ENCODE results near the gene CTNNA1.
A peak's percentile ranks its signal among the peaks of the same experiment; 100 is the strongest.

The CTNNA1 gene

GRCh38 chr5:138930371-138931097 is 177.3 kb downstream of the CTNNA1 start:
- no peak for DNase-seq (ENCODE audit: low spot score)

GRCh38 chr5:138932171-138932810 is 179.1 kb downstream of the CTNNA1 start:
- DNase-seq (ENCODE audit: low spot score), result no peak

GRCh38 chr5:138933522-138934290 is 180.5 kb downstream of the CTNNA1 start:
- no peak for DNase-seq (ENCODE audit: low spot score)

- DNase-seq (ENCODE audit: low spot score), result no peak
Observed at GRCh38 chr5:138934971-138935370, 181.7 kb downstream of the CTNNA1 start.

GRCh38 chr5:138935466-138935865 is 182.2 kb downstream of the CTNNA1 start:
- no peak for DNase-seq (ENCODE audit: low spot score)

GRCh38 chr5:138936225-138936967 is 183.2 kb downstream of the CTNNA1 start:
- no peak for DNase-seq (ENCODE audit: low spot score)

- no peak for DNase-seq (ENCODE audit: low spot score)
Observed at GRCh38 chr5:138936968-138937345, 183.7 kb downstream of the CTNNA1 start.

GRCh38 chr5:138937392-138938387 is 184.5 kb downstream of the CTNNA1 start:
- DNase-seq (ENCODE audit: low spot score), result no peak

GRCh38 chr5:138938526-138938925 is 185.3 kb downstream of the CTNNA1 start:
- no peak for DNase-seq (ENCODE audit: low spot score)

GRCh38 chr5:138942066-138942465 is 188.8 kb downstream of the CTNNA1 start:
- DNase-seq (ENCODE audit: low spot score), result no peak

GRCh38 chr5:138942861-138943260 is 189.6 kb downstream of the CTNNA1 start:
- DNase-seq (ENCODE audit: low spot score), result no peak

GRCh38 chr5:138943599-138944173 is 190.5 kb downstream of the CTNNA1 start:
- no peak for DNase-seq (ENCODE audit: low spot score)

- DNase-seq (ENCODE audit: low spot score), result no peak
Observed at GRCh38 chr5:138944527-138945322, 191.5 kb downstream of the CTNNA1 start.

- DNase-seq (ENCODE audit: low spot score), result peak; percentile 79
Observed at GRCh38 chr5:138945421-138946240, 192.4 kb downstream of the CTNNA1 start.

GRCh38 chr5:138946241-138946623 is 193.0 kb downstream of the CTNNA1 start:
- peak; percentile 88 for DNase-seq (ENCODE audit: low spot score)

- no peak for DNase-seq (ENCODE audit: low spot score)
Observed at GRCh38 chr5:138946831-138947560, 193.8 kb downstream of the CTNNA1 start.

- no peak for DNase-seq (ENCODE audit: low spot score)
Observed at GRCh38 chr5:138947780-138948179, 194.6 kb downstream of the CTNNA1 start.
